ENCODE data around the gene RPL22L1.
A peak's percentile ranks its signal among the peaks of the same experiment; 100 is the strongest.
"Not testable (repeated sequence)": the region's sequence is repeated elsewhere in the genome, so short reads cannot be mapped to it uniquely, and the experiment has no call there.

RPL22L1 gene

GRCh38 chr3:170878688-170879087, 8.7 kb upstream of the RPL22L1 start:
- not testable (repeated sequence) for DNase-seq (ENCODE audit: low spot score)

GRCh38 chr3:170877311-170877710, 7.3 kb upstream of the RPL22L1 start:
- not testable (repeated sequence) for DNase-seq (ENCODE audit: low spot score)

GRCh38 chr3:170876537-170876936, 6.5 kb upstream of the RPL22L1 start:
- no peak for DNase-seq (ENCODE audit: low spot score)

GRCh38 chr3:170869239-170869590, 780 bp downstream of the RPL22L1 start:
- DNase-seq (ENCODE audit: low spot score) = peak; percentile 25

GRCh38 chr3:170868577-170869238, 1.3 kb downstream of the RPL22L1 start:
- no peak for DNase-seq (ENCODE audit: low spot score)

GRCh38 chr3:170867143-170867937, 2.7 kb downstream of the RPL22L1 start:
- peak; percentile 17 for DNase-seq (ENCODE audit: low spot score)

- no peak for DNase-seq (ENCODE audit: low spot score)
These were observed 3.5 kb downstream of the RPL22L1 start for GRCh38 chr3:170866499-170866898.

GRCh38 chr3:170865209-170866094, 4.5 kb downstream of the RPL22L1 start:
- DNase-seq (ENCODE audit: low spot score) = no peak

GRCh38 chr3:170864525-170865208, 5.3 kb downstream of the RPL22L1 start:
- DNase-seq (ENCODE audit: low spot score) = no peak

GRCh38 chr3:170863816-170864215, 6.2 kb downstream of the RPL22L1 start:
- no peak for DNase-seq (ENCODE audit: low spot score)

GRCh38 chr3:170862618-170863374, 7.2 kb downstream of the RPL22L1 start:
- DNase-seq (ENCODE audit: low spot score) = no peak

- DNase-seq (ENCODE audit: low spot score) = no peak
These were observed 11.4 kb downstream of the RPL22L1 start for GRCh38 chr3:170858599-170858998.

GRCh38 chr3:170852324-170852723, 17.7 kb downstream of the RPL22L1 start:
- DNase-seq (ENCODE audit: low spot score) = no peak

- DNase-seq (ENCODE audit: low spot score) = peak; percentile 31
These were observed 21.6 kb downstream of the RPL22L1 start for GRCh38 chr3:170848292-170848917.

- DNase-seq (ENCODE audit: low spot score) = no peak
These were observed 25.6 kb downstream of the RPL22L1 start for GRCh38 chr3:170844377-170844776.

GRCh38 chr3:170840291-170840859, 29.6 kb downstream of the RPL22L1 start:
- peak; percentile 30 for DNase-seq (ENCODE audit: low spot score)

GRCh38 chr3:170839518-170840100, 30.4 kb downstream of the RPL22L1 start:
- DNase-seq (ENCODE audit: low spot score) = no peak

- DNase-seq (ENCODE audit: low spot score) = no peak
These were observed 33.5 kb downstream of the RPL22L1 start for GRCh38 chr3:170836491-170836890.

- DNase-seq (ENCODE audit: low spot score) = no peak
These were observed 34.7 kb downstream of the RPL22L1 start for GRCh38 chr3:170835336-170835735.

GRCh38 chr3:170830580-170830979, 39.4 kb downstream of the RPL22L1 start:
- no peak for DNase-seq (ENCODE audit: low spot score)

Data from pons (tissue), 1 donor.